Measurements from ENCODE around the gene SYTL3. TPM values are rescaled to one million over a fixed set of nuclear protein-coding genes. Genes with fewer than 3 reads are reported as not detected.

The SYTL3 gene
- total and polyA plus RNA-seq, 10 of the 15 experiments (the other 5 are each of a cell fraction or from before 2014, with no cell fraction given), result 3.3 to 12.1 (median 6.9) TPM

DNA sequence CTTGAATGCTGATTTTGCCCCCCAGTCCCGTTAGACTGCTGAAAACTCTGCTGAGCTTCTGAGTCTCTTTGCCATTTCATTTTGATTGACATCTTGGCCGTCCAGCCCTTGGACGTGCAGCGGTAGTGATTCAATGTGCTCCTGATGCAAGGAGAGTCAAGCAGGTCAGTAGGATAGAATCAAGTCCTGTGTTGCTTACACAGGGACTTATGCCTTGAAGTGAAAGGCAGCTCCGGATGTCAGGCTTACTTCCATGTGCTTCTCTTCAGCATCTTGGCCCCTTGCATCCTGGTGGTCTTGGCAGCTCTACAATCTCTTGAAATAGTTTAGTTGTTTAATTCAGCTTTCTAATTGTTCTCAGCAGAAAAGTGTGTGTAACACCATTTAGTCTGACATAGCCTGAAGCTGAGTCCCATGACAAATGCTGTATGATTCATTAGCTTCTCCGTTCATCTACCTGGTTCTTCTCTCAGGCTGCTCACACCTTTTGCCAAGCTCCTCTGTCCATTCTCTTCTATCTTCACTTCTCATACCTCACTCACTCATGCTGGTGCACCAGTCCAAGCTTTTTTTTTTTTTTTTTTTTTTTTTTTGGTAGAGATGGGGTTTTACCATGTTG lies 93.3 kb downstream of the SYTL3 start:
- in situ Hi-C loops (cut with MboI), result no loop called here
- Histone ChIP-seq H2AFZ (ENCODE audit: control insufficient read depth, low read depth, low read length) (no peak overlapping the region), H3K36me3 (ENCODE audit: control insufficient read depth in 2 of 2, insufficient read depth in 2 of 2, low read length in 1 of 2) (no peaks in the 10 kb centered on the region), H4K20me1 (ENCODE audit: control insufficient read depth, insufficient read depth) (no peaks in the 10 kb centered on the region), H3K4me3 (no peak overlapping the region), H3K9ac (ENCODE audit: control insufficient read depth, insufficient read depth, low read length) (no peak overlapping the region), H3K79me2 (ENCODE audit: control insufficient read depth, insufficient read depth, low read length) (no peaks in the 10 kb centered on the region), H3K27me3 (replicated peaks in 1 of 2; ENCODE audit: control insufficient read depth in 2 of 2, insufficient read depth in 2 of 2, low read length in 1 of 2) (no peaks in the 10 kb centered on the region), H3K27ac (ENCODE audit: control insufficient read depth, insufficient read depth) (no peak overlapping the region), H3K4me1 (ENCODE audit: control insufficient read depth, insufficient read depth, low read length) (no peaks in the 10 kb centered on the region), H3K9me3 (replicated peaks; ENCODE audit: control insufficient read depth, insufficient read depth, low read length) (no peaks in the 10 kb centered on the region; the same call in 2 of the 3 replicates), H3K4me2 (ENCODE audit: control insufficient read depth, insufficient read depth) (no peak overlapping the region)
- intact Hi-C loops (cut with micrococcal nuclease; ENCODE audit: unreplicated experiment), result no loop called here
- ChIA-PET RAD21 (ENCODE audit: unreplicated experiment) (interaction anchor here (0.8 to 1.4 kb wide), 4 partner anchors 9 to 42 kb away, joined by 3 to 5 read pairs (median 4); no protein-coding TSS in a partner anchor), CTCF (interaction anchor here (1.0 kb wide), 1 partner anchor 227 kb away, joined by 4 read pairs; no protein-coding TSS in a partner anchor), POLR2A (interaction anchor here (0.5 to 0.7 kb wide), 4 partner anchors 12 to 207 kb away, joined by 3 to 8 read pairs (median 4); no protein-coding TSS in a partner anchor), SMC1A (ENCODE audit: uncharacterized antibody, unreplicated experiment) (interaction anchor here (0.6 to 1.8 kb wide), 6 partner anchors 8 to 229 kb away, joined by 3 to 6 read pairs (median 4); no protein-coding TSS in a partner anchor)
- TF ChIP-seq GABPA (IDR thresholded peaks at IDR 0.05; ENCODE audit: low read depth) (no peak), MEF2B (IDR thresholded peaks at IDR 0.05; ENCODE audit: partially characterized antibody, poor library complexity, severe bottlenecking) (no peak), ZBED1 (IDR thresholded peaks at IDR 0.05; ENCODE audit: borderline replicate concordance) (no peak), ZNF217 (IDR thresholded peaks at IDR 0.05) (no peak), SMC3 (IDR thresholded peaks at IDR 0.05; ENCODE audit: borderline replicate concordance, low read length) (no peak), SMARCA5 (IDR thresholded peaks at IDR 0.05) (no peak)
- no TSS peak for BruUV-seq (replicated peaks)
- no peak for DNase-seq (ENCODE audit: low read depth, low spot score)
- ATAC-seq, result no peak
- FAIRE-seq, result no peak
- 87% methylated on average over 6 of the region's 6 CpGs for WGBS (ENCODE audit: insufficient coverage, insufficient replicate concordance, low lambda C conversion rate, missing lambda C conversion rate)

DNA sequence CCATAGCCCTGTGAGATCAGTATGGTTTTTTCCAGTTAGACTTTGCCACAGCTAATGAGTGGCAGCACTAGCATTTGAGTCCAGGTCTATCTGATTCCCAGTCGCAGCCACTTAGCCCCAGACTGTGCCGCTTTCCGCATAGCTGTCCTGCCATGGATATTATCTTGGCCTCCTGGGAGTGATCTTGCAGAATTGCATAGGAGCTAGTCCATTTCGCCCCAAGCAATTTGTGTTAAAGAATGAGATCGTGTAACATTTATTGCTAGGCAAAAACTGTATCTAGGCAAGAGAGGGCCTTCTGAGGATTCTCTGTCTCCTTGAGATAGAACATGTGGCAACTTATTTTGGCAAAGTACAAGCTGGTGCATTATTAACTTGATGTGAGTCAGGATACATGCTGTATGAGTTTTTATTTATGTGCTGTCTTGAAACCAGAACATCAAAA lies 95.2 kb downstream of the SYTL3 start:
- SMC1A ChIA-PET (ENCODE audit: uncharacterized antibody, unreplicated experiment), result interaction anchor here (1.0 to 1.1 kb wide), 2 partner anchors 15 to 227 kb away, joined by 3 read pairs; no protein-coding TSS in a partner anchor
- Histone ChIP-seq H3K27ac (ENCODE audit: control insufficient read depth, insufficient read depth) (no peak overlapping the region), H2AFZ (ENCODE audit: control insufficient read depth, low read depth, low read length) (no peak overlapping the region), H3K4me3 (no peak overlapping the region), H3K79me2 (ENCODE audit: control insufficient read depth, insufficient read depth, low read length) (no peaks in the 10 kb centered on the region), H3K9ac (ENCODE audit: control insufficient read depth, insufficient read depth, low read length) (no peak overlapping the region), H3K27me3 (replicated peaks in 1 of 2; ENCODE audit: control insufficient read depth in 2 of 2, insufficient read depth in 2 of 2, low read length in 1 of 2) (no peaks in the 10 kb centered on the region), H3K36me3 (ENCODE audit: control insufficient read depth in 2 of 2, insufficient read depth in 2 of 2, low read length in 1 of 2) (no peaks in the 10 kb centered on the region), H3K4me2 (ENCODE audit: control insufficient read depth, insufficient read depth) (no peak overlapping the region), H3K4me1 (ENCODE audit: control insufficient read depth, insufficient read depth, low read length) (no peaks in the 10 kb centered on the region), H3K9me3 (replicated peaks; ENCODE audit: control insufficient read depth, insufficient read depth, low read length) (no peaks in the 10 kb centered on the region; the same call in 2 of the 3 replicates), H4K20me1 (ENCODE audit: control insufficient read depth, insufficient read depth) (no peaks in the 10 kb centered on the region)
- intact Hi-C loops (cut with micrococcal nuclease; ENCODE audit: unreplicated experiment) (no loop called here), in situ Hi-C loops (cut with MboI) (no loop called here)
- no peak for DNase-seq (ENCODE audit: low read depth, low spot score)
- WGBS (ENCODE audit: insufficient coverage, insufficient replicate concordance, low lambda C conversion rate, missing lambda C conversion rate), result 78% methylated on average over 5 of the region's 5 CpGs
- TF ChIP-seq MEF2B (IDR thresholded peaks at IDR 0.05; ENCODE audit: partially characterized antibody, poor library complexity, severe bottlenecking), result no peak
- TF ChIP-seq NR2C1 (IDR thresholded peaks at IDR 0.05), result no peak
- TF ChIP-seq, protein P1, sequence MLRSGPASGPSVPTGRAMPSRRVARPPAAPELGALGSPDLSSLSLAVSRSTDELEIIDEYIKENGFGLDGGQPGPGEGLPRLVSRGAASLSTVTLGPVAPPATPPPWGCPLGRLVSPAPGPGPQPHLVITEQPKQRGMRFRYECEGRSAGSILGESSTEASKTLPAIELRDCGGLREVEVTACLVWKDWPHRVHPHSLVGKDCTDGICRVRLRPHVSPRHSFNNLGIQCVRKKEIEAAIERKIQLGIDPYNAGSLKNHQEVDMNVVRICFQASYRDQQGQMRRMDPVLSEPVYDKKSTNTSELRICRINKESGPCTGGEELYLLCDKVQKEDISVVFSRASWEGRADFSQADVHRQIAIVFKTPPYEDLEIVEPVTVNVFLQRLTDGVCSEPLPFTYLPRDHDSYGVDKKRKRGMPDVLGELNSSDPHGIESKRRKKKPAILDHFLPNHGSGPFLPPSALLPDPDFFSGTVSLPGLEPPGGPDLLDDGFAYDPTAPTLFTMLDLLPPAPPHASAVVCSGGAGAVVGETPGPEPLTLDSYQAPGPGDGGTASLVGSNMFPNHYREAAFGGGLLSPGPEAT (IDR thresholded peaks at IDR 0.05; ENCODE audit: low read depth), result no peak
- no peak for TF ChIP-seq FOXM1 (IDR thresholded peaks at IDR 0.05; ENCODE audit: low read depth, low read length)
- TF ChIP-seq, protein P2, sequence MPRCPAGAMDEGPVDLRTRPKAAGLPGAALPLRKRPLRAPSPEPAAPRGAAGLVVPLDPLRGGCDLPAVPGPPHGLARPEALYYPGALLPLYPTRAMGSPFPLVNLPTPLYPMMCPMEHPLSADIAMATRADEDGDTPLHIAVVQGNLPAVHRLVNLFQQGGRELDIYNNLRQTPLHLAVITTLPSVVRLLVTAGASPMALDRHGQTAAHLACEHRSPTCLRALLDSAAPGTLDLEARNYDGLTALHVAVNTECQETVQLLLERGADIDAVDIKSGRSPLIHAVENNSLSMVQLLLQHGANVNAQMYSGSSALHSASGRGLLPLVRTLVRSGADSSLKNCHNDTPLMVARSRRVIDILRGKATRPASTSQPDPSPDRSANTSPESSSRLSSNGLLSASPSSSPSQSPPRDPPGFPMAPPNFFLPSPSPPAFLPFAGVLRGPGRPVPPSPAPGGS (IDR thresholded peaks at IDR 0.05; ENCODE audit: borderline replicate concordance, insufficient read depth, low read depth, low read length, poor library complexity, severe bottlenecking), result no peak
- RAD21 ChIA-PET (ENCODE audit: unreplicated experiment), result no interaction called here
- no peak for FAIRE-seq
- no peak for ATAC-seq
- CTCF ChIA-PET, result interaction anchor here (1.0 kb wide), 1 partner anchor 38 kb away, joined by 3 read pairs; no protein-coding TSS in a partner anchor
- POLR2A ChIA-PET, result no interaction called here
- no TSS peak for BruUV-seq (replicated peaks)

Measured in GM12878 (cell line).